ENCODE data around the gene CCDC172.

CCDC172 gene

GRCh38 chr10:116306847-116307246, 17.4 kb upstream of the CCDC172 start:
- POLR2A ChIA-PET, result no interaction called here
- no peaks in the 10 kb centered on the region for H3K9me3 ChIP-seq (ENCODE audit: control insufficient read depth, insufficient read depth, low read depth, low read length)
- H3K27ac ChIP-seq (ENCODE audit: extremely low read depth, low read depth, low read length), result no peak overlapping the region
- H3K4me1 ChIP-seq (ENCODE audit: control insufficient read depth, insufficient read depth, low read length), result peaks cover 2% of the 10 kb centered on the region; the same call in 1 of the 2 replicates
- no peak overlapping the region for H3K4me3 ChIP-seq (ENCODE audit: low read depth, low read length)
- no peaks in the 10 kb centered on the region for H3K36me3 ChIP-seq (ENCODE audit: control insufficient read depth in 2 of 2, insufficient read depth in 1 of 2, low read length in 2 of 2)
- CTCF ChIA-PET, result no interaction called here
- TF ChIP-seq ZNF112 (tag by site-specific recombination; IDR thresholded peaks at IDR 0.05) (no peak), KLF16 (tag by site-specific recombination; IDR thresholded peaks at IDR 0.05) (no peak), ZBTB8A (tag by site-specific recombination; IDR thresholded peaks at IDR 0.05) (no peak), HOXA7 (CRISPR knock-in tag; IDR thresholded peaks at IDR 0.05; ENCODE audit: borderline replicate concordance) (no peak), HOXD13 (CRISPR knock-in tag; IDR thresholded peaks at IDR 0.05; ENCODE audit: borderline replicate concordance) (no peak), ZNF174 (tag by site-specific recombination; IDR thresholded peaks at IDR 0.05) (no peak), ZNF426 (tag by site-specific recombination; IDR thresholded peaks at IDR 0.05) (no peak)

DNA sequence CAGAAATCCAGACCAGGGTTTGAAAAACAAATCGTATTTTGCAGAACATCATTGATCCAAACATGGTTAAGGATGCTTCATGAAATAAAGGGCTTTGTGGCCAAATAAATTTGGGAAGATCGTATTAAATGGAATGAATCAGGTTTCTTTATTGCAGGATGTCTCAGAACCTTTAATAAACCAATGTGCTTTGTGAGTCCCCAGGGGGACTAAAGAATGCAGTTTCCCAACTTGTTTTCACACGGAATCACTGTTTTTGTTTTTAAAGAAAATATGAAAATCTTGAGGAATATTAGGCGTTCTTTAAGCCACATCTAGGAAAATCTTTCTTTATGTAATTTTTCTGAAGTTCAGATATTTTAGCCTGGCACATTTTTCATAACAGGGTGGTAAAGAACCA, 16.8 kb upstream of the CCDC172 start:
- TF ChIP-seq ZNF623 (tag by site-specific recombination; IDR thresholded peaks at IDR 0.05), result no peak
- TF ChIP-seq ZNF624 (tag by site-specific recombination; IDR thresholded peaks at IDR 0.05), result no peak
- no peak for TF ChIP-seq ZNF785 (tag by site-specific recombination; IDR thresholded peaks at IDR 0.05)
- TF ChIP-seq TRIM28 (IDR thresholded peaks at IDR 0.05; ENCODE audit: borderline replicate concordance, low read length), result no peak
- TF ChIP-seq ZNF292 (tag by site-specific recombination; IDR thresholded peaks at IDR 0.05; ENCODE audit: borderline replicate concordance, low read depth), result no peak
- no peak for TF ChIP-seq GFI1B (tag by site-specific recombination; IDR thresholded peaks at IDR 0.05)
- TF ChIP-seq OSR2 (tag by site-specific recombination; IDR thresholded peaks at IDR 0.05), result no peak
- TF ChIP-seq ZNF629 (tag by site-specific recombination; IDR thresholded peaks at IDR 0.05), result no peak
- no peak for TF ChIP-seq ELK4 (IDR thresholded peaks at IDR 0.05; ENCODE audit: borderline replicate concordance, low read depth, low read length)
- no peak for TF ChIP-seq ZNF610 (tag by site-specific recombination; IDR thresholded peaks at IDR 0.05; ENCODE audit: borderline replicate concordance)
- TF ChIP-seq ZNF404 (tag by site-specific recombination; IDR thresholded peaks at IDR 0.05), result no peak
- TF ChIP-seq ZNF2 (tag by site-specific recombination; IDR thresholded peaks at IDR 0.05), result no peak
- TF ChIP-seq YY2 (tag by site-specific recombination; IDR thresholded peaks at IDR 0.05), result no peak
- no peak for TF ChIP-seq ZBTB21 (tag by site-specific recombination; IDR thresholded peaks at IDR 0.05)
- no peak for TF ChIP-seq ZNF561 (tag by site-specific recombination; IDR thresholded peaks at IDR 0.05; ENCODE audit: borderline replicate concordance)
- TF ChIP-seq ZNF426 (tag by site-specific recombination; IDR thresholded peaks at IDR 0.05), result no peak
- no peak for TF ChIP-seq SP3 (tag by site-specific recombination; IDR thresholded peaks at IDR 0.05)
- TF ChIP-seq ZNF366 (tag by site-specific recombination; conservative IDR thresholded peaks at IDR 0.05), result no peak
- no peak for TF ChIP-seq SCRT2 (tag by site-specific recombination; IDR thresholded peaks at IDR 0.05)
- no peak for TF ChIP-seq ZNF391 (tag by site-specific recombination; IDR thresholded peaks at IDR 0.05; ENCODE audit: borderline replicate concordance, low read depth)
- no peaks in the 10 kb centered on the region for H3K36me3 ChIP-seq (ENCODE audit: control insufficient read depth in 2 of 2, insufficient read depth in 1 of 2, low read length in 2 of 2)
- POLR2A ChIA-PET, result no interaction called here
- H3K4me1 ChIP-seq (ENCODE audit: control insufficient read depth, insufficient read depth, low read length), result peaks cover 2% of the 10 kb centered on the region; the same call in 1 of the 2 replicates
- no peak overlapping the region for H3K27ac ChIP-seq (ENCODE audit: extremely low read depth, low read depth, low read length)
- CTCF ChIA-PET, result no interaction called here
- H3K4me3 ChIP-seq (ENCODE audit: low read depth, low read length), result no peak overlapping the region
- H3K9me3 ChIP-seq (ENCODE audit: control insufficient read depth, insufficient read depth, low read depth, low read length), result no peaks in the 10 kb centered on the region

- no peaks in the 10 kb centered on the region for H3K9me3 ChIP-seq (ENCODE audit: control insufficient read depth, insufficient read depth, low read depth, low read length)
- ChIA-PET CTCF (no interaction called here), POLR2A (no interaction called here)
- H3K4me1 ChIP-seq (ENCODE audit: control insufficient read depth, insufficient read depth, low read length), result peaks cover 2% of the 10 kb centered on the region; the same call in 1 of the 2 replicates
- no peak overlapping the region for H3K4me3 ChIP-seq (ENCODE audit: low read depth, low read length)
- no peaks in the 10 kb centered on the region for H3K36me3 ChIP-seq (ENCODE audit: control insufficient read depth in 2 of 2, insufficient read depth in 1 of 2, low read length in 2 of 2)
- H3K27ac ChIP-seq (ENCODE audit: extremely low read depth, low read depth, low read length), result no peak overlapping the region
- TF ChIP-seq ZNF140 (tag by site-specific recombination; IDR thresholded peaks at IDR 0.05) (no peak), BCL11B (tag by site-specific recombination; IDR thresholded peaks at IDR 0.05; ENCODE audit: low read depth) (no peak), ZNF114 (tag by site-specific recombination; IDR thresholded peaks at IDR 0.05) (no peak), ZNF677 (tag by site-specific recombination; IDR thresholded peaks at IDR 0.05) (no peak), SCRT2 (tag by site-specific recombination; IDR thresholded peaks at IDR 0.05) (no peak), ZNF202 (tag by site-specific recombination; IDR thresholded peaks at IDR 0.05; ENCODE audit: borderline replicate concordance) (no peak), ZNF544 (tag by site-specific recombination; IDR thresholded peaks at IDR 0.05) (no peak), ZNF121 (tag by site-specific recombination; IDR thresholded peaks at IDR 0.05) (no peak)
- TF ChIP-seq, protein P1, sequence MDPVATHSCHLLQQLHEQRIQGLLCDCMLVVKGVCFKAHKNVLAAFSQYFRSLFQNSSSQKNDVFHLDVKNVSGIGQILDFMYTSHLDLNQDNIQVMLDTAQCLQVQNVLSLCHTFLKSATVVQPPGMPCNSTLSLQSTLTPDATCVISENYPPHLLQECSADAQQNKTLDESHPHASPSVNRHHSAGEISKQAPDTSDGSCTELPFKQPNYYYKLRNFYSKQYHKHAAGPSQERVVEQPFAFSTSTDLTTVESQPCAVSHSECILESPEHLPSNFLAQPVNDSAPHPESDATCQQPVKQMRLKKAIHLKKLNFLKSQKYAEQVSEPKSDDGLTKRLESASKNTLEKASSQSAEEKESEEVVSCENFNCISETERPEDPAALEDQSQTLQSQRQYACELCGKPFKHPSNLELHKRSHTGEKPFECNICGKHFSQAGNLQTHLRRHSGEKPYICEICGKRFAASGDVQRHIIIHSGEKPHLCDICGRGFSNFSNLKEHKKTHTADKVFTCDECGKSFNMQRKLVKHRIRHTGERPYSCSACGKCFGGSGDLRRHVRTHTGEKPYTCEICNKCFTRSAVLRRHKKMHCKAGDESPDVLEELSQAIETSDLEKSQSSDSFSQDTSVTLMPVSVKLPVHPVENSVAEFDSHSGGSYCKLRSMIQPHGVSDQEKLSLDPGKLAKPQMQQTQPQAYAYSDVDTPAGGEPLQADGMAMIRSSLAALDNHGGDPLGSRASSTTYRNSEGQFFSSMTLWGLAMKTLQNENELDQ (tag by site-specific recombination; IDR thresholded peaks at IDR 0.05; ENCODE audit: low read depth), result no peak
Measured at GRCh38 chr10:116311016-116311415, 13.2 kb upstream of the CCDC172 start.

Data from HEK293 (cell line).